Activated CD8-positive, alpha-beta memory T cell treated with anti-CD3 and anti-CD28 coated beads for 4 hours (primary cell): ENCODE measurements around the gene AACS.

Experiments used
- DNase-seq, 2 donors: peaks; one replicate each; pipeline ENCODE4 v3.0.0-alpha.2; 2020; ENCODE audit warnings: low read depth in 2 of 2

The AACS gene

DNA sequence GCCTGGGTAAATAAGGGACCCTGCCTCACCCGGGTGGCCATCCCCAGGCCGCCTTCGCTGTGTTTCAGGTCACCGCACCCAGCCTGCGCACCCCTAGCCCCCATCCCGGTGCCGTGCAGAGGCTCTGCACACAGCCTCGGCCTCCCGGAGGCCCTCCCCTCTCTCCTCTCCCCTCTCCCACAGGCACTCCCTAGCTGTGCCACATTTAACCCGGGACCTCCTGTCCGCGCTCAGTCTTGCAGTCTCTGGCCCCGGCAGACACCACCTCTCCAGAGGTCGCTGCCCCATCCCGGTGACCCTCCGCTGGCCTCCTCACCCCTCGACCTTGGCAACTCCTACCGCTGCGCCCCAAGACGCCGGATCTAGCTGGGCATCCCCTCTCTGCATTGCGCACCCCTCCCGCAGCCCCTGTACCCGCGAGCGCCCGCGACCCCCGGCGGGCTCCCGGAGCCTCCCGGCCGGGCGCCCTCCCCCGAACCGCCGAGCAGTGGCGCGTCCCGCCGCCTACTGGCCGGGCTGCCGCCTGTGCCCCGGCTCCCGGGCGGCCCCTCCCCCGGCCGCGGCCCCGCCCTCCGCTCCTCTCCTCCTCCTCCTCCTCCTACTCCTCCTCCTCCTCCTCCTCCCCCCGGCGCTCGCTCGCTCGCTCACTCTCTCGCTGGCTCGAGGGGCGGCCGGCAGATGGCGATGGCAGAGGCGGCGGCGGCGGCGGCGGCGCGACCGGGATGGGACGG is 120.7 kb downstream of the AACS start, which contains the start of gene TMEM132B:
TMEM132B (plus strand) TSS at position 647 of the 731 bp plus-strand sequence.
- DNase-seq = no peak

DNA sequence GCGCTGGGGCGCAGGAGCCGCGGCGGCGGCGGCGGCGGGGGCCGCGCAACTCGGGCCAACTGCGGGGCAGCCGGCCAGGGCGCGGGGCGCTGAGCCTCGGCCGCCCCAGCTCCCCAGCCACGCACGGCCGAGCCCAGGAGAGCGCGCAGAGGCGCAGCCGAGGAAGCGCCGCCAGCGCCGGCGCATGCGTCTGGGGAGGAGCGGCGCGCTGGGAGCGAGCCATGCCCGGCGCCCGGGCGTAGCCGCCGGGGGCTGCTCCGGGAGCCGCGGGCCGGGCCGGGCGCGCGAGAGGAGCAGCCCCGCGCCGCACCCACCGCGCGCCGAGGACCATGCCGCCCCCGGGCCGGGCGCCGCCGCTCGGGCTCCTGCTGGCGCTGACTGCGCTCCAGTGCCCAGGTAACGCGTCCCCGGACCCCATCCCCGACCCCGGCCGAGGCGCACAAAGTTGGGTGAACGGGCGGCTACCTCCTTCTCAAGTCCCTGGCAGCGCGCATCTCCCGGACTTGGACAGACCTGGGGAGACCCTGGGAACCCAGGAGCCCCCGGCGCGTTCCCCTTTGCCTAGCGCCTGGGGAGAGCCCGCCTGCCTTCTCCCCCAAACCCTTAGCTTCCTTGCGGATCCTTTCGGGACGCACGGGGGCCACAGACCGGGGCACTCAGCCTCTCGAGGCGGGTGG is 121.4 kb downstream of the AACS start:
- no peak for DNase-seq

GRCh38 chr12:125187148-125187745 is 122.0 kb downstream of the AACS start:
- no peak for DNase-seq

DNA sequence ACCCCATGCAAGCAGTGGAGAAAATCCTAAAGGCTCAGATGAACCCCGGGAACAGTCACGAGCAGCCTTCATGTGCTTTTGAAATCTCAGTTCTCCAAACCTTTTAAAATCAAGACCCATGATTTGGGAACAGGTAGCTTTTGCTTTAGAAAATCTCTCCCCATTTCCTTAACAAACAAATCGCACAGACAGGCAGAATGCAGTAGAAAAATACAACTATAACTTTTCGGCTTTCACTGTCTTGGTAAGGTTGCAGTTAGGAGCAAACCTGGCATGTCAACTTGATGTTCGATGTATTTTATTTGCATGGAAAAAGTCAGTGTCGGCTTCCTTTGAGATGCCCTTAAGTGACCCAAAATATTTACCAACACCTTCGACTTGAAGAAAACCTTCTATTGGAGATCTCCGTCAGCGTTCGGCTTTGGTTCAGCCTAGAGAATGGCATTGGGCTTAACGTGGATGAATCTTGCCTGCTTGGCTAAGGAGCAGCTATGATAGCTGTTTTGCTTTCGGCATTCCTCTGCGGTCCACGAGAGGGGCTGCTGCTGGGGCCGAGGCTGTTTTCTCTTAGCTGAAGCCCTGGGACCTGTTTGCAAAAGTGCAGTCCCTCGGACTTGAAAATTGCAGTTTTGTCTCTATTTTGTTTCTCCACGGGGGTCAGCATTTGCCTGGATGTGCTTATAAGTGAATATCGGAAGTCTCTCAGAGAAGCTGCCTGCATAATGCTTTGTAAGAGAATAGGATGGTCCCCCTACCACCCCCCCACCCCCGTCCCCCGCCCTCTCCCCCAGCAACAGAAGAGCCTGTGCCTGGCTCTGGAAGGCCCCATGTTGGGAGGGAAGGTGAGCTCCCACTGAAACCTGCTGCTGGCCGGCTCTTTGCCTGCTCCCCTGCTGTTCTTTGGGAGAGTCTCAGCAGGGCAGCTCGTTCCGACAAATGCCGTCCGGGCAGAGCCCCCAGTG is 122.8 kb downstream of the AACS start:
- DNase-seq = no peak

DNA sequence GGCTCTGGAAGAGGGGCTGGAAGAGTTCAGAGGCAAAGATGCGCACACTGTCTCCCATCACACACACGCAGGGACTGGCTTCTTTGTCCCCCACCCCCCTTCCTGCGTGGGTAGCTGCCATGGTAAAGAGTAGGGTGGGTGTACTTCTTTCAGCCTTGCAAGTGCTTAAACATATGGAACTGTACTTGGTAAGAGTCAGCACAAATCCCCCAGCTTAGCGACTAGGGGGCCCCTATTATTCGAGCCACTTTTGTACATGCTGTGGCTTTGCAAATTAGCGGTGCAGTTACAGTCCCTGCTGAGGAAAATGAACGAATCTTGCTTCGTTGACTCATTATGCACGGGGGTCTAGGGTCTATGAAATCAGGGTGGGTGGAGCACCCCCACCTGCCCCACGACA is 123.8 kb downstream of the AACS start:
- no peak for DNase-seq

- no peak for DNase-seq
These were observed 124.3 kb downstream of the AACS start for GRCh38 chr12:125189502-125189901.

DNA sequence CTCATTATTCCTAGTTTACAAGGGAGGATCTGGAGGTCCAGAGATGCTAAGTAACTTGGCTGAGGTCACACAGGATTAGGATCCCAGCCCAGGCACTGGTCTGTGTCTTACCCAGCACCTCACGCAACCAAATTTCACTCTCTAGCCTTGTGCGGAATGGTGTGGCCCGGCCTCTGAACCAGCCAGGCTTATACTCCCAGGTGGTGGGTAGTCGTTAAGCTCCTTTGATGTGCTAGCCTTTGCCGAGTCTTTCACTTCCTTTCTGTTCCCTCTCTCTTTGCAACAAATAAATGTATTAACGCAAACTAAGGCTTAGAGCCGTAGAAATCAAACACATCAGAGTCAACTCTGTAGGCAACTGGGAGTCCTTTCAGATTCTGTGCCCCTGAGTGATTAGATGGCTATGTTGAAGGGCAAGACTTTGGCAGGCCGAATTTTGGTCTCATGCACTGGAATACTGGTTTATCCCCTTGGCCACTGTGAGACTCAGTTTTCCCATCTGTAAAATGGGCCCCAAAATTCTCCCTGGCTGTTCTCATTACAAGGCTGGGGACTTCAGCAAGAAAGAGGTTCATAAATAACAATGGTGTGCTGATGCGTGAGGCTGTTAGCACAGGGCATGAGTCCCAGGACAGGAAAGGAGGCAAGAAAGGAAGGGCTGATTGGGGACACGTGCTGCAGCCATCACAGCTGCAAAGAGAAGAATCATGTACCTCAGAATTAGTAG is 126.3 kb downstream of the AACS start:
- DNase-seq = no peak

- no peak for DNase-seq
These were observed 127.5 kb downstream of the AACS start for GRCh38 chr12:125192690-125193221.
